ENCODE data around the gene TM4SF20.

TM4SF20 gene

GRCh38 chr2:227317834-227318233 is 61.3 kb downstream of the TM4SF20 start:
- DNase-seq: no peak

- no peak for DNase-seq
These were observed 65.8 kb downstream of the TM4SF20 start for GRCh38 chr2:227313310-227313709.

- DNase-seq: no peak
These were observed 66.5 kb downstream of the TM4SF20 start for GRCh38 chr2:227312579-227312978.
